Lower leg skin (tissue), 4 donors: ENCODE results near the gene MRPL38. TPM values are rescaled to one million over a fixed set of nuclear protein-coding genes. Genes with fewer than 3 reads are reported as not detected.

Source experiments
- DNase-seq, 2 donors: peaks; one replicate each; pipeline ENCODE4 v3.0.0-alpha.2; 2019; ENCODE audit warnings: low spot score in 2 of 2
- H3K4me3 ChIP-seq: fragments of 200-600 bp; sonication (generic); 2 replicates; pipeline ENCODE4 v1.5.1; 2017; ENCODE audit warnings: mild to moderate bottlenecking, low read depth; ENCODE audit not compliant: poor library complexity, severe bottlenecking
- POLR2A ChIP-seq, 2 donors: fragments of 450-650 bp; IDR thresholded peaks; one replicate each; pipeline ENCODE4 v1.6.1; 2016 to 2017; ENCODE audit warnings: antibody characterized with exemption in 2 of 2, mild to moderate bottlenecking in 1 of 2, moderate library complexity in 1 of 2
- WGBS, 2 donors: methylation state at CpG; one replicate each; pipeline ENCODE4 v1.1.5; 2018; 5-methylcytosine and 5-hydroxymethylcytosine counted together
- intact Hi-C: fragments of 100-400 bp; cut with DNase I; formaldehyde crosslinking; loops from one replicate; pipeline ENCODE4 v1.15.0; 2023; ENCODE audit warnings: low total_unique reads
- total RNA-seq, 4 donors: library from RNA; depleted of rRNA; stranded (reverse); fragments of >200 nt; gene quantifications; one replicate each; pipeline ENCODE4 v1.1.0, GENCODE V29; 2016
- TF ChIP-seq, protein P1 (sequence below), 3 donors: fragments of 450-650 bp; IDR thresholded peaks; one replicate each; pipeline ENCODE4 v1.5.1; 2016; ENCODE audit warnings: antibody characterized with exemption in 3 of 3, mild to moderate bottlenecking in 3 of 3, moderate library complexity in 2 of 3

Gene MRPL38
- total RNA-seq, 4 donors from 2014 or later = 36.5 to 64.7 (median 49.0) TPM

GRCh38 chr17:75931062-75931461 is 26.4 kb upstream of the MRPL38 start:
- TF ChIP-seq, protein P1, sequence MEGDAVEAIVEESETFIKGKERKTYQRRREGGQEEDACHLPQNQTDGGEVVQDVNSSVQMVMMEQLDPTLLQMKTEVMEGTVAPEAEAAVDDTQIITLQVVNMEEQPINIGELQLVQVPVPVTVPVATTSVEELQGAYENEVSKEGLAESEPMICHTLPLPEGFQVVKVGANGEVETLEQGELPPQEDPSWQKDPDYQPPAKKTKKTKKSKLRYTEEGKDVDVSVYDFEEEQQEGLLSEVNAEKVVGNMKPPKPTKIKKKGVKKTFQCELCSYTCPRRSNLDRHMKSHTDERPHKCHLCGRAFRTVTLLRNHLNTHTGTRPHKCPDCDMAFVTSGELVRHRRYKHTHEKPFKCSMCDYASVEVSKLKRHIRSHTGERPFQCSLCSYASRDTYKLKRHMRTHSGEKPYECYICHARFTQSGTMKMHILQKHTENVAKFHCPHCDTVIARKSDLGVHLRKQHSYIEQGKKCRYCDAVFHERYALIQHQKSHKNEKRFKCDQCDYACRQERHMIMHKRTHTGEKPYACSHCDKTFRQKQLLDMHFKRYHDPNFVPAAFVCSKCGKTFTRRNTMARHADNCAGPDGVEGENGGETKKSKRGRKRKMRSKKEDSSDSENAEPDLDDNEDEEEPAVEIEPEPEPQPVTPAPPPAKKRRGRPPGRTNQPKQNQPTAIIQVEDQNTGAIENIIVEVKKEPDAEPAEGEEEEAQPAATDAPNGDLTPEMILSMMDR (IDR thresholded peaks at IDR 0.05) = no peak
- no peak for TF ChIP-seq POLR2A (IDR thresholded peaks at IDR 0.05)
- no peak overlapping the region for H3K4me3 ChIP-seq
- WGBS, 2 donors = 93 to 96% methylated on average over 4 of the region's 4 CpGs
- no peak for DNase-seq
- intact Hi-C loops = no loop called here

DNA sequence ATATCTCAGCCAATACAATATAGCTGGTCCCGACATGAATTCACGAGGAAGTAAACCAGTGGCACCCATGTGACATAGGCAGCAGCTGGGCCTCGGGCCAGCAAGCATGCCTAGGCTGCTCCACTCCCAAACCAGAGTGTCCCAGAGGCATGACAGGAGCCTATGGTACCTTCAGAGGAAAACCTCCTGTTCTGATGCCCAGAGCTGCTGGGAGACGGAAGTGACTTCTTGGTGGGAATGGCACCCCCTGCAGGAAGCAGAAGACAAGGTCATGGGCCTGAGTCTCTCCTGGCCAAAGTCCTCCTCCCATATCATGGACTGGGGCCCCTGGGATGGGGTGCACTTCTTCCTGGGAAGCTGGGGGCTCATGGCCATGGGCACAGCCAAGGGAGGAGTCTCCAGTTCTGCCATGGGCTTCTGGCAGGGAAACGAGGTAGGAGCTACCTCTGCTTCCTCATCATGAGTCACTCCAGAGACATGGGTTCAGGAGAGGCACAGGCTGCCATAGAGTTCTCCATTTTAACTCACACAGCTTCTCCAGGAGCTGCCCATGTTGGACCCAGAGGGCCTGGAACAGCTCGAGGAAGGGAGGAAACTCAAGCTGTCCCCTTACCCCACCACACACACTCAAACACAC is 22.7 kb upstream of the MRPL38 start:
- intact Hi-C loops = no loop called here

GRCh38 chr17:75926456-75926855 is 21.8 kb upstream of the MRPL38 start:
- no peak for DNase-seq
- no peak for TF ChIP-seq POLR2A (IDR thresholded peaks at IDR 0.05)
- TF ChIP-seq, protein P1 (IDR thresholded peaks at IDR 0.05) = no peak
- H3K4me3 ChIP-seq = no peak overlapping the region
- 78 to 84% methylated on average over 4 of the region's 4 CpGs for WGBS, 2 donors
- intact Hi-C loops = no loop called here

More for the DNA sequence above, 22.7 kb upstream of the MRPL38 start:
- DNase-seq = peak in 1 of 2 donors; percentile 68
- WGBS, 2 donors = 41 to 43% methylated on average over 6 of the region's 6 CpGs
- no peak for TF ChIP-seq POLR2A (IDR thresholded peaks at IDR 0.05)
- TF ChIP-seq, protein P1 (IDR thresholded peaks at IDR 0.05) = no peak
- no peak overlapping the region for H3K4me3 ChIP-seq

- TF ChIP-seq, protein P1 (IDR thresholded peaks at IDR 0.05) = no peak
- TF ChIP-seq POLR2A (IDR thresholded peaks at IDR 0.05) = no peak
- intact Hi-C loops = no loop called here
- no peak overlapping the region for H3K4me3 ChIP-seq
- 79 to 82% methylated on average over 15 of the region's 15 CpGs for WGBS, 2 donors
- DNase-seq = no peak
Observed at GRCh38 chr17:75925912-75926311, 21.2 kb upstream of the MRPL38 start.

DNA sequence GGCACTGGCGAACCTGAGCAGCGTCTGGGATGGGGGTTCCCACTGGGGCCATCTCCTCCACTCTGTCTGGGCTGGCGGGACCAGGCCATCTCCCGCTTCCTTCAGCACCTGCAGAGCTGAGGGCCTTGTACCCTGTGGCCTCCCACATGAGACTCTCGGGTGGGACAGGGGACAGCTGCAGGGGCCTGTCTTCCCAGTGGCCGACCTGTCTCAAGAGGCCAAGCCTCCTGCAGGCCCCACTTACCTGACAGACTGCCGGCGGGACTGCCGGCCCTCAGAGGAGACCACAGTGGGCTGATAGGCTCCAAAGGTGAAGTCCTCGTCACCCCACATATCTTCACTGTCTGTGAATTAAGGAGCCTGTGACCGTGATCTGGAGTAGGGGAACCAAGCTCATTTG is 20.4 kb upstream of the MRPL38 start:
- TF ChIP-seq POLR2A (IDR thresholded peaks at IDR 0.05) = no peak
- TF ChIP-seq, protein P1 (IDR thresholded peaks at IDR 0.05) = no peak
- 95% methylated on average over 10 to 11 of the region's 11 CpGs for WGBS, 2 donors
- intact Hi-C loops = no loop called here
- H3K4me3 ChIP-seq = no peak overlapping the region
- no peak for DNase-seq
